Thoracic aorta (tissue), 2 donors: ENCODE results near the gene PAPPA2. TPM values are rescaled to one million over a fixed set of nuclear protein-coding genes. Genes with fewer than 3 reads are reported as not detected.

Source experiments
- ATAC-seq: fragments of 150-250 bp; one replicate; pipeline ENCODE4 v1.8.0; 2017; ENCODE audit warnings: low read depth; ENCODE audit not compliant: insufficient number of reproducible peaks, low FRiP score
- DNase-seq: peaks from one replicate; pipeline ENCODE4 v3.0.0-alpha.2; 2020; ENCODE audit warnings: low spot score
- H3K27ac ChIP-seq, 2 donors: fragments of 200-600 bp; sonication (generic); 1 replicate in 1 of 2; 2 replicates in 1 of 2; pipeline ENCODE4 v1.5.1; 2016; ENCODE audit warnings: mild to moderate bottlenecking in 2 of 2, moderate library complexity in 2 of 2
- H3K27me3 ChIP-seq: fragments of 200-600 bp; sonication (generic); replicated peaks from 2 replicates; pipeline ENCODE4 v1.6.0; 2016; ENCODE audit warnings: mild to moderate bottlenecking; ENCODE audit not compliant: insufficient read depth
- H3K36me3 ChIP-seq: fragments of 200-600 bp; sonication (generic); one replicate; pipeline ENCODE4 v1.5.1; 2016
- H3K4me1 ChIP-seq, 2 donors: fragments of 200-600 bp; sonication (generic); 1 replicate in 1 of 2; 2 replicates in 1 of 2; pipeline versions ENCODE4 v1.5.1 to v1.6.0; 2016; ENCODE audit warnings: low read depth in 2 of 2, mild to moderate bottlenecking in 1 of 2; ENCODE audit not compliant: control insufficient read depth in 1 of 2
- H3K4me3 ChIP-seq: fragments of 200-600 bp; sonication (generic); 2 replicates; pipeline ENCODE4 v1.5.1; 2016; ENCODE audit warnings: mild to moderate bottlenecking
- H3K9me3 ChIP-seq: fragments of 200-600 bp; sonication (generic); 2 replicates; pipeline ENCODE4 v1.5.1; 2016
- CTCF ChIP-seq: fragments of 200-600 bp; sonication (generic); IDR thresholded peaks from one replicate; pipeline ENCODE4 v1.5.1; 2019; ENCODE audit warnings: antibody characterized with exemption
- total RNA-seq, 2 donors: library from RNA; depleted of rRNA; stranded (reverse); fragments of >200 nt; gene quantifications; one replicate each; pipeline versions ENCODE4 v1.1.0 to v1.2.3, GENCODE V29; 2016

Gene PAPPA2
- total RNA-seq, 2 donors from 2014 or later, result 1.1 to 2.0 TPM

- Histone ChIP-seq H3K36me3 (no peaks in the 10 kb centered on the region), H3K4me1 (no peaks in the 10 kb centered on the region), H3K9me3 (no peaks in the 10 kb centered on the region), H3K27ac (no peak overlapping the region), H3K4me3 (no peak overlapping the region), H3K27me3 (no peaks in the 10 kb centered on the region)
- no peak for TF ChIP-seq CTCF
- no peak for DNase-seq
- no peak for ATAC-seq
Observed at GRCh38 chr1:176770066-176770465, 307.1 kb downstream of the PAPPA2 start.

DNA sequence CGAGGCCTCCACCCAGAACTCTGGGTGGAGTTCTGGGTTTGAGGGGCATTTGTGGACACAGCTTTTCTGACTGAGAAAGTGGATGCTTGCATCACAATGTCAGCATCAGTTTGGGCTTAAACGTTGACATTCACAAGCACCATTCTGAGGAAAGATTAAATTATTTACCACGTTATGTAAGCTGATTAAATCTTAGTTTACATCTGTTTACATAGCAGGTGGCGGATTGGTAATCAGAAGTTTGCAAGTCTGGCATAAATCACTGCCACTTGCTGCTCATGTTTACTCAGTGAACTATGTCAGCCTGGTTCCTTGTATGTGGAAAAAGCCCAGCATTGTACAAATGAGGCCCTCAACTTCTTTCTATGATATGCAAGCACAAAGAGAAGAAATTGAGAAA lies 310.1 kb downstream of the PAPPA2 start:
- TF ChIP-seq CTCF, result no peak
- H3K9me3 ChIP-seq, result no peaks in the 10 kb centered on the region

GRCh38 chr1:176774224-176774623 lies 311.2 kb downstream of the PAPPA2 start:
- H3K27ac ChIP-seq, result no peak overlapping the region
- no peak overlapping the region for H3K4me3 ChIP-seq
- DNase-seq (no peak), ATAC-seq (no peak)
- no peak for TF ChIP-seq CTCF
- H3K9me3 ChIP-seq, result no peaks in the 10 kb centered on the region
- H3K27me3 ChIP-seq, result no peaks in the 10 kb centered on the region
- H3K36me3 ChIP-seq, result no peaks in the 10 kb centered on the region
- H3K4me1 ChIP-seq, result no peaks in the 10 kb centered on the region

More for the DNA sequence above, 310.1 kb downstream of the PAPPA2 start:
- ATAC-seq, result no peak
- H3K4me3 ChIP-seq, result no peak overlapping the region
- H3K27ac ChIP-seq, result no peak overlapping the region
- DNase-seq, result no peak
- H3K36me3 ChIP-seq, result no peaks in the 10 kb centered on the region
- no peaks in the 10 kb centered on the region for H3K27me3 ChIP-seq
- H3K4me1 ChIP-seq, result no peaks in the 10 kb centered on the region

- H3K36me3 ChIP-seq, result no peaks in the 10 kb centered on the region
- no peaks in the 10 kb centered on the region for H3K4me1 ChIP-seq
- no peak overlapping the region for H3K4me3 ChIP-seq
- no peaks in the 10 kb centered on the region for H3K9me3 ChIP-seq
- H3K27me3 ChIP-seq, result no peaks in the 10 kb centered on the region
- DNase-seq, result no peak
- H3K27ac ChIP-seq, result no peak overlapping the region
- TF ChIP-seq CTCF, result no peak
- no peak for ATAC-seq
Observed at GRCh38 chr1:176775378-176775777, 312.4 kb downstream of the PAPPA2 start.

- DNase-seq, result no peak
- H3K9me3 ChIP-seq, result no peaks in the 10 kb centered on the region
- H3K27me3 ChIP-seq, result no peaks in the 10 kb centered on the region
- no peaks in the 10 kb centered on the region for H3K4me1 ChIP-seq
- no peak overlapping the region for H3K27ac ChIP-seq
- no peak for ATAC-seq
- no peaks in the 10 kb centered on the region for H3K36me3 ChIP-seq
- no peak for TF ChIP-seq CTCF
- no peak overlapping the region for H3K4me3 ChIP-seq
Observed at GRCh38 chr1:176775996-176776395, 313.0 kb downstream of the PAPPA2 start.
